Fibroblast of upper back skin (primary cell): ENCODE results near the gene GBX1.
A peak's percentile ranks its signal among the peaks of the same experiment; 100 is the strongest.

Source experiments
- DNase-seq: peaks from one replicate; pipeline ENCODE4 v3.0.0-alpha.2; 2013

GBX1 gene

GRCh38 chr7:151138153-151138851 lies 29.2 kb downstream of the GBX1 start:
- no peak for DNase-seq

- DNase-seq = no peak
These were observed 29.7 kb downstream of the GBX1 start for GRCh38 chr7:151137791-151138152.

GRCh38 chr7:151137076-151137675 lies 30.3 kb downstream of the GBX1 start:
- DNase-seq = no peak

GRCh38 chr7:151135866-151136843 lies 31.3 kb downstream of the GBX1 start:
- DNase-seq = no peak

GRCh38 chr7:151135525-151135845 lies 32.0 kb downstream of the GBX1 start:
- no peak for DNase-seq

- no peak for DNase-seq
These were observed 32.6 kb downstream of the GBX1 start for GRCh38 chr7:151134743-151135524.

GRCh38 chr7:151133986-151134742 lies 33.3 kb downstream of the GBX1 start:
- DNase-seq = no peak

GRCh38 chr7:151133266-151133985 lies 34.1 kb downstream of the GBX1 start:
- DNase-seq = no peak

GRCh38 chr7:151132461-151133205 lies 34.9 kb downstream of the GBX1 start:
- no peak for DNase-seq

GRCh38 chr7:151131592-151132293 lies 35.8 kb downstream of the GBX1 start:
- DNase-seq = no peak

GRCh38 chr7:151131224-151131591 lies 36.3 kb downstream of the GBX1 start:
- DNase-seq = no peak

GRCh38 chr7:151130741-151131157 lies 36.7 kb downstream of the GBX1 start:
- DNase-seq = no peak

GRCh38 chr7:151129960-151130591 lies 37.4 kb downstream of the GBX1 start:
- DNase-seq = no peak

- DNase-seq = no peak
These were observed 38.2 kb downstream of the GBX1 start for GRCh38 chr7:151129117-151129959.

GRCh38 chr7:151128716-151129115 lies 38.8 kb downstream of the GBX1 start:
- no peak for DNase-seq

GRCh38 chr7:151128144-151128543 lies 39.4 kb downstream of the GBX1 start:
- DNase-seq = no peak

GRCh38 chr7:151126491-151127137 lies 40.9 kb downstream of the GBX1 start:
- DNase-seq = no peak

GRCh38 chr7:151125846-151126481 lies 41.5 kb downstream of the GBX1 start:
- peak; percentile 16 for DNase-seq
